Suprapubic skin (tissue), 4 donors: Measurements from ENCODE around the gene MCRIP2. TPM values are rescaled to one million over a fixed set of nuclear protein-coding genes. Genes with fewer than 3 reads are reported as not detected.

Experiments
- DNase-seq, 2 donors: peaks; one replicate each; pipeline ENCODE4 v3.0.0-alpha.2; 2019; ENCODE audit warnings: low spot score in 2 of 2
- H3K27ac ChIP-seq: fragments of 200-600 bp; sonication (generic); one replicate; pipeline ENCODE4 v1.5.1; 2019
- H3K27me3 ChIP-seq: fragments of 200-600 bp; sonication (generic); one replicate; pipeline ENCODE4 v1.5.1; 2019
- H3K36me3 ChIP-seq: fragments of 200-600 bp; sonication (generic); one replicate; pipeline ENCODE4 v1.5.1; 2019
- H3K4me1 ChIP-seq: fragments of 200-600 bp; sonication (generic); one replicate; pipeline ENCODE4 v1.5.1; 2019
- H3K4me3 ChIP-seq: fragments of 200-600 bp; sonication (generic); one replicate; pipeline ENCODE4 v1.5.1; 2019; ENCODE audit warnings: mild to moderate bottlenecking
- H3K9me3 ChIP-seq: fragments of 200-600 bp; sonication (generic); one replicate; pipeline ENCODE4 v1.5.1; 2019
- CTCF ChIP-seq, 2 donors: fragments of 200-600 bp in 1 of 2; fragments of 450-650 bp in 1 of 2; sonication (generic) in 1 of 2; IDR thresholded peaks; one replicate each; pipeline ENCODE4 v1.5.1; 2016 to 2019; ENCODE audit warnings: antibody characterized with exemption in 2 of 2, mild to moderate bottlenecking in 1 of 2, moderate library complexity in 1 of 2
- EP300 ChIP-seq: sonication (generic); formaldehyde crosslinking; IDR thresholded peaks from one replicate; pipeline ENCODE4 v1.6.1; 2017; ENCODE audit warnings: antibody characterized with exemption
- POLR2A ChIP-seq, 2 donors: fragments of 450-650 bp; IDR thresholded peaks; one replicate each; pipeline ENCODE4 v1.6.1; 2017; ENCODE audit warnings: antibody characterized with exemption in 2 of 2, mild to moderate bottlenecking in 2 of 2, moderate library complexity in 2 of 2
- POLR2AphosphoS5 ChIP-seq, 3 donors: sonication (generic); formaldehyde crosslinking; IDR thresholded peaks; one replicate each; pipeline ENCODE4 v1.6.1; 2017; ENCODE audit warnings: antibody characterized with exemption in 3 of 3
- WGBS: methylation state at CpG from one replicate; pipeline ENCODE4 v1.1.5; 2018; 5-methylcytosine and 5-hydroxymethylcytosine counted together
- total RNA-seq, 4 donors: library from RNA; depleted of rRNA; stranded (reverse); fragments of >200 nt; gene quantifications; one replicate each; pipeline ENCODE4 v1.1.0, GENCODE V29; 2016

MCRIP2 gene
- total RNA-seq, 4 donors from 2014 or later = 10.3 to 29.8 (median 24.2) TPM

GRCh38 chr16:628321-629061 lies 13.1 kb upstream of the MCRIP2 start:
- no peaks in the 10 kb centered on the region for H3K9me3 ChIP-seq
- H3K4me1 ChIP-seq = peaks cover 29% of the 10 kb centered on the region
- H3K27me3 ChIP-seq = no peaks in the 10 kb centered on the region
- peaks cover 45% of the 10 kb centered on the region for H3K36me3 ChIP-seq
- H3K4me3 ChIP-seq = no peak overlapping the region
- TF ChIP-seq EP300 (no peak), POLR2AphosphoS5 (IDR thresholded peaks at IDR 0.05) (no peak), POLR2A (IDR thresholded peaks at IDR 0.05) (no peak), CTCF (IDR thresholded peaks at IDR 0.05) (no peak)
- H3K27ac ChIP-seq = no peak overlapping the region
- WGBS = 86% methylated on average over 33 of the region's 33 CpGs
- DNase-seq = peak in 1 of 2 donors; percentile 64

GRCh38 chr16:629185-629832 lies 12.3 kb upstream of the MCRIP2 start:
- peaks cover 29% of the 10 kb centered on the region for H3K4me1 ChIP-seq
- 77% methylated on average over 16 of the region's 29 CpGs for WGBS
- no peaks in the 10 kb centered on the region for H3K9me3 ChIP-seq
- DNase-seq = peak in 1 of 2 donors; percentile 63
- H3K27ac ChIP-seq = no peak overlapping the region
- peaks cover 53% of the 10 kb centered on the region for H3K36me3 ChIP-seq
- no peak overlapping the region for H3K4me3 ChIP-seq
- H3K27me3 ChIP-seq = no peaks in the 10 kb centered on the region
- no peak for TF ChIP-seq POLR2A (IDR thresholded peaks at IDR 0.05)
- TF ChIP-seq CTCF (IDR thresholded peaks at IDR 0.05) = no peak
- TF ChIP-seq EP300 = no peak
- TF ChIP-seq POLR2AphosphoS5 (IDR thresholded peaks at IDR 0.05) = no peak

GRCh38 chr16:629833-630248 lies 11.8 kb upstream of the MCRIP2 start:
- Histone ChIP-seq H3K4me1 (peaks cover 31% of the 10 kb centered on the region), H3K27ac (no peak overlapping the region), H3K9me3 (no peaks in the 10 kb centered on the region), H3K4me3 (no peak overlapping the region), H3K27me3 (no peaks in the 10 kb centered on the region), H3K36me3 (peaks cover 56% of the 10 kb centered on the region)
- TF ChIP-seq CTCF (IDR thresholded peaks at IDR 0.05) (no peak), POLR2A (IDR thresholded peaks at IDR 0.05) (no peak)
- no CpG with 5 or more reads among the region's 11 CpGs for WGBS
- no peak for DNase-seq

- H3K27me3 ChIP-seq = no peaks in the 10 kb centered on the region
- peak in 1 of 2 donors; percentile 66 for DNase-seq
- H3K27ac ChIP-seq = no peak overlapping the region
- H3K4me3 ChIP-seq = no peak overlapping the region
- peaks cover 55% of the 10 kb centered on the region for H3K36me3 ChIP-seq
- no peaks in the 10 kb centered on the region for H3K9me3 ChIP-seq
- peaks cover 36% of the 10 kb centered on the region for H3K4me1 ChIP-seq
- WGBS = 35% methylated on average over 6 of the region's 29 CpGs
- TF ChIP-seq EP300 (no peak), POLR2A (IDR thresholded peaks at IDR 0.05) (no peak), CTCF (IDR thresholded peaks at IDR 0.05) (no peak), POLR2AphosphoS5 (IDR thresholded peaks at IDR 0.05) (no peak)
Measured at GRCh38 chr16:630249-630814, 11.3 kb upstream of the MCRIP2 start.

GRCh38 chr16:630815-631405 lies 10.7 kb upstream of the MCRIP2 start, which contains the start of gene WFIKKN1:
Gene WFIKKN1 (plus strand): TSS chr16:630985. CDS start chr16:631254, 269 bp downstream.
- no peak within 1 kb of the TSS for H3K27ac ChIP-seq
- TF ChIP-seq EP300 (no peak), CTCF (IDR thresholded peaks at IDR 0.05) (no peak), POLR2A (IDR thresholded peaks at IDR 0.05) (no peak), POLR2AphosphoS5 (IDR thresholded peaks at IDR 0.05) (no peak)
- H3K27me3 ChIP-seq = no peaks in the 10 kb centered on the region
- H3K4me3 ChIP-seq = no peak within 1 kb of the TSS
- WGBS = no CpG with 5 or more reads among the region's 23 CpGs
- peaks cover 50% of the 10 kb centered on the region for H3K36me3 ChIP-seq
- peak in 1 of 2 donors; percentile 72 for DNase-seq
- no peaks in the 10 kb centered on the region for H3K9me3 ChIP-seq
- H3K4me1 ChIP-seq = peaks cover 42% of the 10 kb centered on the region
